Small intestine (tissue), 7 donors: Measurements from ENCODE around the gene GRM2. TPM values are rescaled to one million over a fixed set of nuclear protein-coding genes. Genes with fewer than 3 reads are reported as not detected.

Experiments used
- DNase-seq, 2 donors: peaks; one replicate each; pipeline versions ENCODE4 v3.0.0 to v3.0.0-alpha.2; 2013
- FAIRE-seq: peaks from 2 replicates; lab custom pipeline; 2012; peaks lifted over from hg19 to GRCh38; lab: Jason Lieb, UNC
- H3K27ac ChIP-seq, 3 donors: one replicate each; pipeline ENCODE4 v1.5.1; 2013; ENCODE audit warnings: low read length in 2 of 3, mild to moderate bottlenecking in 2 of 3, control low read depth in 1 of 3, inconsistent platforms in 1 of 3, low read depth in 1 of 3, moderate library complexity in 1 of 3
- H3K27me3 ChIP-seq, 3 donors: one replicate each; pipeline ENCODE4 v1.6.1; 2013; ENCODE audit warnings: low read length in 3 of 3, inconsistent platforms in 1 of 3; ENCODE audit not compliant: control insufficient read depth in 3 of 3, insufficient read depth in 3 of 3
- H3K36me3 ChIP-seq, 3 donors: one replicate each; pipeline ENCODE4 v1.6.1; 2013; ENCODE audit warnings: low read length in 3 of 3, inconsistent platforms in 1 of 3, low read depth in 1 of 3, mild to moderate bottlenecking in 1 of 3, moderate library complexity in 1 of 3; ENCODE audit not compliant: control insufficient read depth in 3 of 3, insufficient read depth in 2 of 3
- H3K4me1 ChIP-seq, 3 donors: one replicate each; pipeline ENCODE4 v1.6.1; 2013; ENCODE audit warnings: low read length in 2 of 3, inconsistent platforms in 1 of 3, low read depth in 1 of 3, mild to moderate bottlenecking in 1 of 3, moderate library complexity in 1 of 3; ENCODE audit not compliant: control insufficient read depth in 3 of 3, insufficient read depth in 2 of 3
- H3K4me3 ChIP-seq, 3 donors: one replicate each; pipeline ENCODE4 v1.5.1; 2013; ENCODE audit warnings: low read length in 3 of 3, control low read depth in 1 of 3, inconsistent platforms in 1 of 3, low read depth in 1 of 3, mild to moderate bottlenecking in 1 of 3, moderate library complexity in 1 of 3
- H3K9me3 ChIP-seq, 2 donors: one replicate each; pipeline ENCODE4 v1.6.1; 2013; ENCODE audit warnings: low read depth in 1 of 2, low read length in 1 of 2; ENCODE audit not compliant: control insufficient read depth in 2 of 2, insufficient read depth in 1 of 2
- WGBS, 3 donors: extraction: QIAGEN DNeasy Blood & Tissue Kit; methylation state at CpG; one replicate each; pipeline ENCODE4 v1.1.7; 2013; 5-methylcytosine and 5-hydroxymethylcytosine counted together
- polyA plus RNA-seq, 4 donors: library from polyadenylated mRNA; stranded (reverse) in 3 of 4; unstranded in 1 of 4; fragments of 200-250 nt in 3 of 4; fragments of 120-200 nt in 1 of 4; gene quantifications; one replicate each; pipeline versions ENCODE4 v1.2.1 to v1.2.3, GENCODE V29; 2013
- donor health status: healthy with polysubstance abuse.
- donor health status: control.
- donor health status: control.
- donor health status: Bipolar disorder and iron deficiency.
- donor health status: healthy.

Gene GRM2
- polyA plus RNA-seq, 4 donors, result 0.07 to 0.18 TPM; not detected in 2

DNA sequence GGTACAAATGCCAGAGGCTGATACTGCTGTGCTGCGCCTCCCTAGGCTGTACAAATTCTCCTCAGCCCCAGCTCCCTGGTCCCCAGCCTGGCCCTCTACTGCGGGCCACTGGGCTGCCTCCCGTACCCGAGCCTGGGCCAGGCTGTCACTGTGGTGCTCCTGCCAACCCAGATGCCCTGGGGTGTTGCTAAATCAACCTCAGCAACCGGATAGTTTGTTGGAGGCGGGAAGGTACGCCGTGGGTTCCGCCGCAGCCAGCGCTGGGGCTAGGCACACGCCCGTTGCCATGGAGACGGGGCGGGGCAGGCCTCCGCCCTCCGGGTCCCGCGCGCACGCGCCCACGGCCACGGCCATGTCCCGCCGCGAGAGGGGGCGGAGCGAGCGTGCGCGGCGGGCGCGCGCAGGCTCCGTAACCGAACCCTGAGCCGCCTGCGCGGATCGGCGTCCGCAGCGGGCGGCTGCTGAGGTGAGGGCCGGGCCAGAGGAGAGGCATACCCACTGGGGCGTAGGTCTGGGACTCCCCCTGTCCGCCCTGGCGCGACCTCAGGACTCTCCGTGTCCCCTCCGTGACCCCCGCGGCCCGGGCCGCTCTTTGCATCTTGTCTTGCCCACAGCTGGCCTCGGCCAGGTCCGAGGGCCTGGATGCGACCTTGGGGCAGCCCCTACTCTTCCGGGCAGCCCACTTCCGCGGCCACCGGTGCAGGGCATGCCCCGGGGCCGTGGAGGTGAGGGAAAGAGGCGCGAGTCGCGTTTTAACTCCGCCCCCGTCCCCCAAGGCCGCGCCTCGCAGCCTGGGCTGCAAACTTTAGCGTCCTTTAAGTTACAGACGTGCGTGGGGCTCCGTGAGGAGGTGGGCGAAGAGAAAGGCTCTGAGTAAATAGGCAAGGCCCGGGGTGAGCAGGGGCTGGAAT is 35.8 kb upstream of the GRM2 start, which contains the start of gene TEX264:
TEX264 (plus strand) TSS at position 430 of the 911 bp plus-strand sequence. CDS start 3,053 bp downstream, outside the sequence.
- Histone ChIP-seq H3K9me3 (no peaks in the 10 kb centered on the region), H3K4me3 (peak within 1 kb of the TSS; percentile 62 to 86 (median 78)), H3K36me3 (peaks cover 0 to 25% (median 2%) of the 10 kb centered on the region in 3 donors), H3K27me3 (no peaks in the 10 kb centered on the region), H3K27ac (peak within 1 kb of the TSS; percentile 80 to 96 (median 90)), H3K4me1 (peaks cover 3 to 18% (median 5%) of the 10 kb centered on the region in 3 donors)
- 0 to 1% (median 0%) methylated on average over 70 to 81 of the region's 81 CpGs for WGBS, 3 donors
- no peak for FAIRE-seq
- peak; percentile 94 for DNase-seq

DNA sequence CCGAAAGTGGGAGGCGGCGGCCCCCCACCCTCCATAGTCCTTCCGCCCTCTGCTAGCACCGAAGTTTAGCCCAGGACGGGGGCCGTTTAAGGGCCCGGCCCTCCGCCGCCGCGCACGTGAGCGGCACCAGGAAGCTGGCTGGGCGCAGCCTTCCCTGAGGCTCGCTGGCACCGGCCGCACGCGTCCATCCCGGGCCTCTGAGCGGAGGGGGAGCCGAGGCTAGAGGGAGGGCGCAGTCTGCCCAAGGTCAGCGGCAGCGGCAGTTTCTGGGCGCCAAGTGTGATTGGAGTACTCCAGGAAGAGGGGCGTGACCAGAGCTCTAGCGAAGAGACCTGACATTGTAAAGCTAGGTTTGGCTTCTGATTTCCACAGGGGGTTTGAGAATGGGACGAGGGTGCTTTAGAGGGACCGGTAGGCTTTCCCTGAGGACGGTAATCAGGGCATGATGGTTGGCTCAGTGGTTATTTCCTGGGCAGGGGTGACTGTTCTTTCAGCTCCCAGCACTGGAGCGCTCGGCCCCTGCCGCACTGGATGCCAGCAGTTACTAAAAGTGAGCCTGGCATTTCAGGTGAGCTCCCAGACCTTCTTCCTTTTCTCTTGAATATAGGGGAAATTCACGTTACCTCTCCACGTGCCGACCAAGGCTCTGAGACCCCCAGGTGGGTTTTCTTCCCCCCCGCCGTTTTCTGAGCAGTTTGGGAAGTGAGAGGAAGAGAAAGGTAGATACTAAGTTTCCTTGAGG is 35.0 kb upstream of the GRM2 start:
- 8 to 9% (median 9%) methylated on average over 37 to 40 of the region's 40 CpGs for WGBS, 3 donors
- peaks cover 0 to 32% (median 2%) of the 10 kb centered on the region in 3 donors for H3K36me3 ChIP-seq
- H3K4me1 ChIP-seq, result peaks cover 3 to 18% (median 5%) of the 10 kb centered on the region in 3 donors
- H3K9me3 ChIP-seq, result no peaks in the 10 kb centered on the region
- no peaks in the 10 kb centered on the region for H3K27me3 ChIP-seq
- FAIRE-seq (no peak), DNase-seq (peak; percentile 68 to 83)
- H3K27ac ChIP-seq, result peak overlapping the region; percentile 80 to 96 (median 90)
- H3K4me3 ChIP-seq, result peak overlapping the region; percentile 62 to 86 (median 78)

DNA sequence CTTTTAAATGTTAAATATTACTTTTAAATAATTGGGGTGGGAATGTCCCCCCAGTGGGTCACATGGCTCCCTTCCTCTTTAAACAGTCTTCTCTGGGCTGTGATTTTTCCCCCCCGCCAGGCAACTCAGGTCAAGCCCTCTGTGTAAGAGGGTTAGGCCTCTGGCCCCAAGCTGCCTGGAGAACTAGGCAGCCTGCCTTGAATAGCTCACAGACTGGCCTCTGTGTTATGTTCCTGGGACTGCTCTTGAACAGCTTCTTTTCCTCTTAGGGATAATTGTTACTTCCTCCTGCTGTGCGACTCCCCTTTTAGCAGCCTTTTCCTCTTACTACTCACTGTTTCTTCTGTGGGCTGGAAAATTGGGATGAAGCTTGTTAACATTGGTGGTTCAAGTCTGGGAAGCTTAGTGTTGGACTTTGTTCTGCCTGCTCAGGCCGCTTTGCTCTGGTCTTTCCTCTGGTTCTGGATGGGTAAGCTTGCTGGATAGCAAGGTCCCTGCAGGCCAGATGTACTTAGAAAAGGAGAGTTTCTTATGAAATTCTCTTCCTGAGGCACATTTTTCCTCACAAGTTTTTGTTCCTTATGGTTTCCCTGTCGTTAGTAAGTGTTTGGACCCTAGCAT is 33.6 kb upstream of the GRM2 start:
- Histone ChIP-seq H3K27me3 (no peaks in the 10 kb centered on the region), H3K36me3 (peaks cover 0 to 44% (median 2%) of the 10 kb centered on the region in 3 donors), H3K9me3 (no peaks in the 10 kb centered on the region), H3K4me1 (peaks cover 3 to 18% (median 5%) of the 10 kb centered on the region in 3 donors), H3K27ac (no peak overlapping the region), H3K4me3 (no peak overlapping the region)
- DNase-seq (peak in 1 of 2 donors; percentile 19), FAIRE-seq (no peak)
- 69 to 85% (median 78%) methylated on average over 4 of the region's 4 CpGs for WGBS, 3 donors

DNA sequence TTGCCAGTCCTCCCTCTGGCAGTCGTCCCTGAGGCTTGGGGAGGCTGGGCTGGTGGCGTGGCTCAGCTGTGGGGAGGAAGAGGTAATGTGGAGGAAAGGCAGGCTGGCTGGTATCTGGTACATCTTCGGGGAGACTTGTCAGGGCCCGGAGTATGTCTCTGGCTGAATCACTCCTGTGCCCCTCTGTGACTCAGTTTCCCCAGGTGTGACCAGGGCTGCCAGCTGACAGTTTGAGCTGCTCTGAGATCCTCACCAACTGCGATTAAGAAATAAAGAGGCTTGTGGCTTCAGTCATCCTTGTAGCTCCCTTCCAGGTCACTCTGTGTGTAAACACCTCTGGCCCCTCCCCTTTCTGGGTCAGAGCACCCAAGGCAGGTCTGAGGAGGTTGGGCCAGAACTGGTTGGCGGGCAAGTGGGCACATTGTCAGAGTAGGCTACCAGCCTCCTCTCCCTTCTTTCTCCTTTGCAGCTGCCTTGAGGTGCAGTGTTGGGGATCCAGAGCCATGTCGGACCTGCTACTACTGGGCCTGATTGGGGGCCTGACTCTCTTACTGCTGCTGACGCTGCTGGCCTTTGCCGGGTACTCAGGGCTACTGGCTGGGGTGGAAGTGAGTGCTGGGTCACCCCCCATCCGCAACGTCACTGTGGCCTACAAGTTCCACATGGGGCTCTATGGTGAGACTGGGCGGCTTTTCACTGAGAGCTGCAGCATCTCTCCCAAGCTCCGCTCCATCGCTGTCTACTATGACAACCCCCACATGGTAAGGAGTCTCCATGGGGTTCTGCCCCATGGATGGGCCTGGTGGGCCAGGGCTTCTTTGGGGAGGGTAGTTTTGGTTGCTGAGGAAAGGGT is 32.8 kb upstream of the GRM2 start:
- Histone ChIP-seq H3K27me3 (no peaks in the 10 kb centered on the region), H3K4me1 (peaks cover 3 to 18% (median 5%) of the 10 kb centered on the region in 3 donors), H3K27ac (no peak overlapping the region), H3K4me3 (no peak overlapping the region), H3K9me3 (no peaks in the 10 kb centered on the region), H3K36me3 (peaks cover 0 to 50% (median 2%) of the 10 kb centered on the region in 3 donors)
- 89 to 92% (median 90%) methylated on average over 14 of the region's 14 CpGs for WGBS, 3 donors
- no peak for FAIRE-seq
- no peak for DNase-seq

DNA sequence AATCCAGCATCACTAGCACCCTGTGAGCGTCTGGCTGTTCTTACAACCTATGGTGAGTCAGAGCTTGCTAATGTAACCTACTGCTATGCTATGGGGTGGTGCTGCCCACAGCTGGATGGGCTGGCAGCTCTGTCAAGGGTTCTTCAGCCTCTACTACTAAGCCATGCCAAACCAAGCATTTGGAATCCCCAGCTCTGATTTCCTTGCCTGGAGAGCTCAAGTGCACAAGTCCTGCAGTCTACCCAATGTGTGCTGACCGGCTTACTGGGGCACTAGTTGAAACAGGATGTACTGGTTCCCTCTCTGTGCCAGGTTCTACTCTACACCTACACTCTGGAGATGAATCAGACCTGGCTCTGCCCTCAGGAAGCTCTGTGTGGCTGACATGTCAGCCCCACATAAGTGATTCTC is 31.7 kb upstream of the GRM2 start:
- H3K4me3 ChIP-seq, result no peak overlapping the region
- H3K36me3 ChIP-seq, result peaks cover 0 to 59% (median 2%) of the 10 kb centered on the region in 3 donors
- peaks cover 3 to 18% (median 5%) of the 10 kb centered on the region in 3 donors for H3K4me1 ChIP-seq
- FAIRE-seq (no peak), DNase-seq (no peak)
- H3K27ac ChIP-seq, result no peak overlapping the region
- H3K27me3 ChIP-seq, result no peaks in the 10 kb centered on the region
- WGBS, 3 donors, result 84 to 93% (median 85%) methylated on average over 2 of the region's 2 CpGs
- H3K9me3 ChIP-seq, result no peaks in the 10 kb centered on the region

DNA sequence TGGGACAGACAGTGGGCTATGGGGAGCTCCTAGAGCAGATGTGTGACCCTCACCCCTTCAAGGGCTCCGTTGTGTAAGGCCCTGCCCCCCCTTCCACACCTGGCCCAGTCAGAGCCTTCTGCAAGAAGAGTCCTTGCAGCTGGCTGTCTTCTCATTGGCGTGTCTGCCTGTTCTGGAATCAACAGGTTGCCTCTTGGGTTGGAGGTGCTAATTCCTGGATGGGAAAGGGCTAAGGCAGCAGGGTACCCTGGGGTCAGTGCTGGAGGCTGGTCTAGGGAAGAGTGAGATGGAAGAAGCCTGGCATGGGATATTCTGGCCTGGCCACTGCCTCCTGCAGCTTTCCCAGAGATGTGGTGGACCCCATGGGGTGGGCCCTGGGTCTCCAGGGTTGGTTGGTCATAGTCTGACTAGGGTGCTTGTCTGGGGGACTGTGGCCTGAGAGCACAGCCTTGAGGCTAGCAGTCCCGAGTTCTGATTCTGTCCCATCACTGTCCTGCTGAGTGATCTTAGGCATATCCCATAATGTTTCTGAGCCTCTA is 30.7 kb upstream of the GRM2 start:
- DNase-seq (no peak), FAIRE-seq (no peak)
- Histone ChIP-seq H3K27ac (no peak overlapping the region), H3K4me3 (no peak overlapping the region), H3K9me3 (no peaks in the 10 kb centered on the region), H3K4me1 (peaks cover 3 to 13% (median 5%) of the 10 kb centered on the region in 3 donors), H3K27me3 (no peaks in the 10 kb centered on the region), H3K36me3 (peaks cover 0 to 62% (median 2%) of the 10 kb centered on the region in 3 donors)
- WGBS, 3 donors, result 87 to 92% (median 87%) methylated on average over 3 of the region's 3 CpGs

DNA sequence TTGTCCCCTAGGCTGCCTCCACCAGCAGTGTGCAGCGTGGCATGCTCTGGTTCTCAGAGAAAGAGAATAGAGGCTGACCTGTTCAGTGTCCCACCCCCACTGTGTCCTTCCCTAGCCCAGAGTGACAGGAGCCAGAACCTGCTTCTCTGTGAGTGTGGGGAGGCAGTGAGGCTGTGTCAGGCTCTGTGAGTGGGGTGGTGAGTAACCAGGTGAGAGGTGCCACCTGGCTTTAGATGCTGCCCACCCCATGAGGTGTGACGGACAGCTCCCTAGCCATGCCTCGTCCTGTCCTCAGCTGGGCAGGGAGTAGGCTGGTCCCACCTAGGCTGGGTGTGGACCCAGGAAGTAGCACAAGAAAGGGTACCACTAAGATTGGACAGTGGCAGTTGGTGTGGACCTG is 29.5 kb upstream of the GRM2 start:
- no peak for DNase-seq
- no peak overlapping the region for H3K4me3 ChIP-seq
- no peak overlapping the region for H3K27ac ChIP-seq
- H3K9me3 ChIP-seq, result no peaks in the 10 kb centered on the region
- no peaks in the 10 kb centered on the region for H3K27me3 ChIP-seq
- WGBS, 3 donors, result 85 to 94% (median 91%) methylated on average over 3 of the region's 3 CpGs
- FAIRE-seq, result no peak
- peaks cover 0 to 65% (median 2%) of the 10 kb centered on the region in 3 donors for H3K36me3 ChIP-seq
- H3K4me1 ChIP-seq, result peaks cover under 1 to 8% (median 1%) of the 10 kb centered on the region in 3 donors
